GM19238 (cell line): Measurements from ENCODE around the gene SPAG17.

Experiments
- DNase-seq: peaks from one replicate; pipeline ENCODE4 v3.0.0; 2011; ENCODE audit warnings: low spot score; ENCODE audit not compliant: insufficient read length

SPAG17 gene

DNA sequence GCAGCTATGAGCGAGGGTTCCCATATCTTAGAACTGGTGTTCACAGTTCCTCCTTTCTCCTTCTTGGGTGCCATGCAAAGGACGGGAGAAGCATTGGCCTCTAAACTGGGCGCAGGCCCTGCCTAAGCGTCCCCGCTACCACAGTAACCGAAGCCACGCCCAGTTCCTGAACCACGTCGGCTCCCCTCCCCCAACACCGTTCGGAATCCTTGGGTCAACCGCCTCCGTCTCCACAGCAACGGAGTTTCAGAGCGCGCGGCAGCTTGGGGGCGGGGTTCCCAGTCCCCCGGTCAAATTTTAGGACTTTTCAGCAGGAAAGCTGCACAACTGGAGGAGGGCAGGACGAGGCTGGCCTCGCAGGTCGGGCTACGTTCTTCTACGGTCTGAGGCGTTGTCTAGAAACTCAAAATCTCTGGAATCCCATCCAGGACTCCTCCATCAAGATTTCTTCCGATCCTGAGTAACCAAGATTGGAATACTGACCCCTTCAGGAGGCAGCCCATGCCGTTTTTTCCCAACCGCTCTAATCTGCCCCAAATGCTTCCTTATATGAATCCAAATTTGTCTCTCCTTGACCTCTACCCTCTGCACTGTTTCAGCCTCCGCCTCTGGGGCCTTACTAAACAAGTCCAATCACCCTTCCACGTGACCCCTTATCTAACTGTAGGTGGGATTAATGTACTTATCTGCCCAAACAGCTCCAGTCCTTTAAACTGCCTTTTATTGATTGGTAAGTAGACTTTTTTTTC is at the start of gene SPAG17:
SPAG17 (minus strand) TSS at position 145 of the 749 bp plus-strand sequence; CDS start at position 74, 71 bp downstream.
- no peak for DNase-seq

DNA sequence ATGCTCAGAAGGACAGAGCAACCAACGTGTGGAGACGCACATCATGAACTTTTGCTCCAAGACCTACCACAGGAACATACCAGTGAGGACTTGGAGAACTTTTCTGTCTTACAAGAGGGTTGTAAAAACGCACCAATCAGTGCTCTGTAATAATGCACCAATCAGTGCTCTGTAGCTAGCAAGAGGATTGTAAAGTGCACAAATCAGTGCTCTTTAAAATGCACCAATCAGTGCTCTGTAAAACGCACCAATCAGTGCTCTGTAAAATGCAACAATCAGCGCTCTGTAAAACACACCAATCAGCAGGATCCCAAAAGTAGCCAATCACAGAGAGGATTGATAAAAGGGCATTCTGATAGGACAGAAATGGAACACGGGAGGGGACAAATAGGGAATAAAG is 40.4 kb upstream of the SPAG17 start:
- DNase-seq = no peak

GRCh38 chr1:118223426-118223825 is 38.4 kb upstream of the SPAG17 start:
- DNase-seq = no peak

- no peak for DNase-seq
These were observed 34.4 kb upstream of the SPAG17 start for GRCh38 chr1:118219438-118219837.

DNA sequence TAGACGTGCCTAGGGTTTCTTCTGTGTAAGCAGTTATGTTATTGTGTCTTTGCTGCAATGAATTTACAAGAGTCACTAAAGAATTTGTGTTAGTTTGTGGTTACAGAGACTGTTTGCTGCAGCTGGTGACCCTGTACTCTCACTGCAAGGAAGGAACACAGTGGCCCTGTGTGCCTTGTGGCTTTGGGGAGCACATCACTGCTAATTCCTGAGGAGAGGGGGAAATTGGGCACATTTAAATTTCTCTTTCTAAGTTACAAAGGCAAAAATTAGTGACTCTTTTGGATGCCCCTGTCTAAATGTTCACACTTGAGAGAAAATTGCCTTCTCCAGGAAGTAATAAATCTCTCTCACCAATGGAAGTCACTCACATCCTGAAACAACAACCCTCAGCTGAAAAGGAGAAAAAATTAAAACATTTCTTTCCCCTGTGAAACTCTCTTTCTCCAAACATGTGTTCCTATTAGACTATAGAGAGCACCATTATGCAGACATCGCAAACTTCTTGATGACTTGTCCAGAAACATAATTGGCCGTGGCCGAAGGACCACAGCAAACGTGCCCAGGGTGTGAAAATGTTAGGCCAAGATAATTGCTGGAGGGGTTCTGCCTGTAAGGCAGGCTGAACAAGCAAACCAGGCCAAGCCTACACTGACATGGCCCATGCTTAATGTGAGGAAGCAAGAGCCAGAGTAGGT is 32.3 kb upstream of the SPAG17 start:
- no peak for DNase-seq

- DNase-seq = no peak
These were observed 29.8 kb upstream of the SPAG17 start for GRCh38 chr1:118214866-118215265.

DNA sequence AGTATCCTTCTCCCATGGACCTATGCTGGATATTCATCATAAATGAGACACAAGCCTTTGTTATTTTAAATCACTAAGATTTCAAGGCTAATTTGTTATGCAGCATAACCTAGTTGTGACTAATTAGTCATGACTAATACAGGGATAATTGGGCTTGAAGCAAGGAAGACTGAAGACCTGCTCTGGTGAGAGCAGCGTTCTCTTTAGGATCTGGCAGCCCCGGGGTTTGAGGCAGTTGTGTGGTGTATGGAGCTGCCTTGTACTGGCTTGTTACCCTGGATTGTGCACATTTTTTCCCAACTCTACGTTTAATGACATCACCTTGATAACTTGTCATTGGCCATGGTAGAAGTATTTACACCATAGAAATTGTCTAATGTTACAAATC is 25.7 kb upstream of the SPAG17 start:
- DNase-seq = no peak

GRCh38 chr1:118210051-118210722 is 25.2 kb upstream of the SPAG17 start:
- no peak for DNase-seq

DNA sequence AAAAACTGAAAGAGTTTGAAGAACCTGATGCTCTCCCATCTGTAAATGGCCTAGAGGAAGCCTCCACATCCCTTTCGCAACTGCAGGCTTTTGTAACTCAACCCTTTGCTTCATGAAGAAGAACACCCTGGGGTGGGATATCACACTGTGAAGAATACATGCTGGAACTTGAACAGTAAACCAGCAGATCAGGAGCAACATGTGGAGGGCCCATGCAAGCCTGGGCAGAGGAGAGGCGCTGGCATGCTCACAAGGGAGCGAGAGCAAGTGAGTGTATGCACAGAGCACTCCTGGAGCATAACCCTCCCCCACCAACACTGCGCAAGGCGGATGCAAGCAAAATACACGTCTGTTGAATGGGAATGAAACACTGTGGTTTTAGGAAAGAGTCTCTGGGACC is 24.6 kb upstream of the SPAG17 start:
- DNase-seq = no peak

DNA sequence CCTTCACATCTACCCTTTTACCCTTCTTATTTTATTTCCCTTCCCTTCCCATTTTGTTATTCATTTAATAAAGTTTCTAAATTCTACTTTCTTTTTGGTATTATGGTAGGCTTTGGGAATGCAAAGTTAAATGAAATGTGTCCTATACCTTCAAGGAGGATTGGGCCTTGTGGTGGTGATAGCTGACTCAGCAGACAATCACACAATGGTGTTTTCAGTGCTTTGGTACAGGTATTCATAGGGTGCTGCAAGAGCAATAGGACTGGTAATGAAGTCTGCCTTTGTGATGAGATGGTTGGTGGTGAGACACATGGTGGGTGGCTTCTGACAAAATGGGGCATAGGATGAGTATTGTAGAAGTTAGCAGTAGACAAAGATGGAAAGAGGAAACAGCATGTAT is 21.9 kb upstream of the SPAG17 start:
- no peak for DNase-seq

DNA sequence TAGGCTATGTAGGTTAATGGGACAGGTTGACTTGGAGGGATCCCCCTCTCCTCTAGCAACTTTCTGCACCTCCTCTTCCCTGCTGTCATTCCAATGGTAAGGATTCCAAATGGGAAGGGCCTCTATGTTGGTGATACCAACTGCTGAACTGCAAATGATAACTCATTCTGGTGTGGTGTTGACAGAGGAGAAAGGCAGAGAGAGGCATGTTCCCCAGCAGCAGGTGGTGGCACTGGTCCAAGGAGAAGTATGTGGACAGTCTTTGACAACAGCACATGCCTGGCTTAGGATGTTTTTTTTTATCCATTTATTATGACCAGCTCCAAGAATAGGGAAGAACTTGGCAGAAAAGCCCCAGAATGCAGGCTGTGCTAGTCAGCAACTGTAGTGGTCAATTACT is 19.6 kb upstream of the SPAG17 start:
- no peak for DNase-seq

DNA sequence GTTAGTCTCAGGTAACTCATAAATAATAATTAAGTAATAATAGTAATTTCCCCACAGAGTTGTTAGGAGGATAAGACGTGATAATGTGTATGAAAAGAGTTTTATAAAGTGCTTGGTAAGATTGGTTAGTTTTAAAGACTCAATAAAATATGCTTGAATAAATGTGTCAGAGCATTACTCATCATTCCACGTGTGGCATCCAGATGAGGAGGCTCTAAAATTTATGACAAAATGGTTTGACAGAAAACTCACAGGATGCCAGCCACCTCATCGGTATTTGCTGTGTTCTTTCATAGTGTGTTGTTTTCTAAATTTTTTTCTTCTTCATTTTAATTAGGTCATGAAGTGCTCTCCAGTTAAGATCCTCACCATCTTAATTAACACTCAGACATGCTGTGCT is 19.1 kb upstream of the SPAG17 start:
- DNase-seq = no peak

DNA sequence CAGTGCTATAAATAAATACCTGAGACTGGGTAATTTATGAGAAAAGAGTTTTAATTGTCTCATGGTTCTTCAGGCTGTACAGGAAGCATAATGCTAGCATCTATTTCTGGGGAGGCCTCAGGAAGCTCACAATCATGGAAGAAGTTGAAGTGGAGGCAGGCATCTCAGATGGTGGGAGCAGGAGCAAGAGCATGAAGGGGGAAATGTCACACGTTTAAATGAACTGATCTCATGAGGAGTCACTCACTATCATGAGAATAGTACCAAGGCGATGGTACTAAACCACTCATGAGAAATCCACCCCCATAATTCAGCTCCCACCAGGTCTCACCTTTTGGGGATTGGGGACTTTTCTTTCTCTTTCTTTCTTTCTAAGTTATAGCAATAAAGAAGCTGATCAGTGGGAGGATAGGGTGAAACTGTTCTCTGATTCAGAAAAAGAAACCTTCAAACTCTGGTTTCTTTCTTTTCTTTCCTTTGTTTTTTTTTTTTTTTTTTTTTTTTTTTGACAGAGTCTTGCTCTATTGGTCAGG is 17.1 kb upstream of the SPAG17 start:
- no peak for DNase-seq

GRCh38 chr1:118201524-118201923 is 16.5 kb upstream of the SPAG17 start:
- DNase-seq = no peak

DNA sequence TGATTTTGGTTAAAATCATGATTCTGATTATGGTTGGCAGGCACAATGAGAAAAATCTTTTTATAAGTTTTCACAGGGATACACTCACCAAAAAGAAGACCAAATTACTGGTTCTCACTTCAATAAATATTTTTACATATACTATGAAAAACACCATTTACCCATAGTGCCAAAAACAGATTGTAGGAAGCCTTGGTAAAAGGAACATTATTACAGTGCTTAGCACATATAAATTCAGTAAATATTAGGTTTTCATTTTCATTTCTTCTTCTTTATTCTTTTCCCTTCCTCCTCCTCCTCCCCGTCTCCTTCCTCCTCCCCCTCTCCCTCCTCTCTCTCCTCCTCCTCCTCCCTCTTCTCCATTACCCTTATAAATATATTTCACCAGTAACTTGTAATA is 15.8 kb upstream of the SPAG17 start:
- DNase-seq = no peak

DNA sequence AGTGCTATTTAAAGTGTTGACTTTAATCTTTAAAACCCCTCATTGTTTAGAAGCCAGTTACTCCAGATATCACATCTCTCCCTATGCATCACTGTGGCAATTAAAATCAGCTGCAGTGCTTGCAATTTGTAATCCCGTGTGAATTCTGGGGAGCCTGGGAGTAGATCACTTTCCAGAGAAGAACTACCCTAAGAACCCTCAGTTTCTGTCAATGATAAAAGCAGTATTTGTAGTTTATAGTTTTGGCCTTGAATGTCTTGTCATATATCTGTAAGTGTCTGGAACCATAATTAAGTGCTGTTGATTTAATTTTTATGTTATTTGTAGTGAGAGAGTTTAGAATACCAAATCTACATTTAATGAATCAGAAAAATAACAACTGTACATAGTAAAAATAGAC is 5.5 kb upstream of the SPAG17 start:
- DNase-seq = no peak

DNA sequence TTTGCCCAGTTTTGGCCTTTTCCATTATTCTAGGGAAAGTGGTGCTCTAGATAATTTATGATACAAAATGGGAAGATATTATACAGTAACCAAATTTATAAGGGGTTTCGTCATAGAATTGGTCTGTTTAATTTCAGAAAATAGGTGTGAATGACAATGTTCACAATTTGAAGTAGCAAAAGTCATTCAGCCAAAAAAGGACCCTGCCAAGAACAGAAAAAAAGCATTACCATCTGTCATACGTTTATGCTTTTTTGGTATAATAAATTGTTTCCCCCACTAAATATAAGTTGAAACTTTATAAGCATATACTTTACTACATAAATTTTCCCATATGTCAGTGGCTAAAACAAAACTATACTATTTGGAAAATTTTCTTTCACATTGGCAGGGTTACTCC is 4.5 kb upstream of the SPAG17 start:
- DNase-seq = no peak

DNA sequence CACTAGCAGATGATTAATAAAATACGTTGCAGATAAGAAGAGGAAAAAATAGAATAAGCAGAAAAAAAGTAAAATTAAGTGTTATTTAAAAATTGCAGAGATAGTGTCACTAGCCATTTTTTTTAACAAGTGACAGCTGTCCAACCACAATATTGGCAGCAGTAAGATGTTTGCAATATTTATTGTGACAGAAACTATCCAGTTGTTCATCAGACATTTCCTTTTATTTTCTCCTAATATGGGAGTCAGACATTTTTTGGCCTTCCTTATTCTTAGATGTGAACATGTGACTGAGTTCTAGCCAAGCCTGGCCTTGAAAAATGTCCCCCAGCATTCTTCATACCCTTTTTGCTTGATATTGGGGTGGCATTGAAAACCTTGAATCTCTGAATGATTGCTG is 3.4 kb upstream of the SPAG17 start:
- DNase-seq = no peak

DNA sequence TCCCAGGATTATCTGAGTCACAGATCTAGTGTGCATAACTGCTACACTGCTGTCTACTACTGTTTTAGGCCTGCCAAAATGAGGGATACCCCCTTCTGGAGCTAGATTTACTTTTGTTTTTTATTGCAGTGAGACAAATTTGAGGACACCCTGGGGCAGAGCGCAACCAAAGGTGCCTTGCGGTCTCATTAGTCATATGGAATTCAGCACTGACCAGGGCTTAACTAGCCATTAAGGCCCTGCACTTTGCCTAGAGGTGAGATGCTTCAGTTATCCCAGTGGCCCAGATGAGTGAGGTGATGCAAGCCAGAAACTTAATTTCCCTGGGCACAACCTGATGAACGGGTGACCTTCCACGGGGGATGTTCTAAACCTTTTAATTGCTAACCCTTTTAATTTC is 998 bp upstream of the SPAG17 start:
- DNase-seq = no peak

DNA sequence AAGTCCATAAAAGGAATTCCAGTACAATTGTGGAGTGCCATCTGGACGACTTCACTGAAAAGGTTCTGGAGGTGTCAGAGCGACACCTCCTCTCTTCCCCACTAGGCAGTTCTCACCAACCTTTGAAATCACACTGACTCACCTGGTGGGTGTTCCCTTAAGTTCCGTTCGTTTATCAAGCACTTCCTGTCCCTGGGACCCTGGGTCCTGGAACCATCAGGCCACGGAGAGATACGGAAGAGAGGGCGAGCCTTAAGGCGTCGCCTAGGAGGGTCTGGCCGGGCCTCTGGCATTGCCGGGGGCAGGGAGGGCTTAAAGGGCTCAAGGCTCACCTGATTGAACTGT is 317 bp downstream of the SPAG17 start:
- DNase-seq = no peak

- DNase-seq = no peak
These were observed 1.4 kb downstream of the SPAG17 start for GRCh38 chr1:118183586-118183985.

DNA sequence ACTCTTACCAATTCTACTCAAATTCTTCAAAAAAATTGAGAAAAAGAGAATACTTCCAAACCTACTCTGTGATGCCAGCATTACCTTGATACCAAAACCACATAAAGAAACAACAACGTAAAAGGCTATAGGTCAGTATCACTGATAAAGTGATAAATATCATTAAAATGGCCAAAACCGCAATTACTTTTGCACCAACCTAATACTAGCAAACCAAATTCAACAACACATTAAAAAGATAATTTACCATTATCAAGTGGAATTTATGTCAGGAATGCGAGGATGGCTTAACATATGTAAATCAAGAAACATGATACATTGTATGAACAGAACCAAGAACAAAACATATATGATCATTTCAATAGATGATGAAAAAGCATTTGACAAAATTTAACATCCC is 7.0 kb downstream of the SPAG17 start:
- DNase-seq = no peak
